ENCODE data around the gene TAPT1. TPM values are rescaled to one million over a fixed set of nuclear protein-coding genes. Genes with fewer than 3 reads are reported as not detected.

TAPT1 gene
- total and polyA plus RNA-seq, 2 experiments from 2014 or later: 3.6 to 9.9 TPM

- Histone ChIP-seq H3K27ac (ENCODE audit: low read depth) (no peak overlapping the region), H3K9me2 (ENCODE audit: insufficient read depth) (0 out of 2 replicates have a peak, but pooled peaks cover 8% of the 10 kb centered on the region), H2AFZ (no peak overlapping the region), H3K4me3 (no peak overlapping the region), H3K4me2 (no peak overlapping the region), H4K20me1 (replicated peaks; ENCODE audit: insufficient read depth) (no peaks in the 10 kb centered on the region), H3F3A (replicated peaks; ENCODE audit: low read depth) (no peaks in the 10 kb centered on the region), H3K79me2 (replicated peaks; ENCODE audit: insufficient read depth) (no peaks in the 10 kb centered on the region), H3K36me3 (ENCODE audit: insufficient read depth) (peaks cover 4% of the 10 kb centered on the region; the same call in 1 of the 2 replicates), H3K4me1 (ENCODE audit: insufficient read depth) (no peaks in the 10 kb centered on the region), H3K27me3 (ENCODE audit: insufficient read depth) (no peaks in the 10 kb centered on the region)
- H3K4me3 Mint-ChIP-seq: no peak overlapping the region
- no peaks in the 10 kb centered on the region for H3K4me1 Mint-ChIP-seq
- peaks cover 10% of the 10 kb centered on the region; the same call in 2 of the 3 replicates for H3K36me3 Mint-ChIP-seq (ENCODE audit: low read depth)
- TF ChIP-seq REST (IDR thresholded peaks at IDR 0.05; ENCODE audit: unreplicated experiment): no peak
- no peak for TF ChIP-seq EZH2 (IDR thresholded peaks at IDR 0.05; ENCODE audit: low read depth, unreplicated experiment)
- TF ChIP-seq ZNF462 (CRISPR knock-in tag; IDR thresholded peaks at IDR 0.05): no peak
- no peak for TF ChIP-seq STAT1 (IDR thresholded peaks at IDR 0.05; ENCODE audit: unreplicated experiment)
- TF ChIP-seq EZH2phosphoT487 (IDR thresholded peaks at IDR 0.05; ENCODE audit: unreplicated experiment): no peak
- TF ChIP-seq CTCF (conservative IDR thresholded peaks at IDR 0.05; ENCODE audit: low read depth in 2 of 2): no peak
- no peak for TF ChIP-seq ZNF114 (CRISPR knock-in tag; IDR thresholded peaks at IDR 0.05)
- TF ChIP-seq CREB1 (CRISPR knock-in tag; IDR thresholded peaks at IDR 0.05; ENCODE audit: low read depth): no peak
- TF ChIP-seq POLR2AphosphoS5 (IDR thresholded peaks at IDR 0.05; ENCODE audit: low read depth): no peak
- no peak for TF ChIP-seq ZNF331 (CRISPR knock-in tag; IDR thresholded peaks at IDR 0.05; ENCODE audit: low read depth)
- no peak for TF ChIP-seq ETS1 (IDR thresholded peaks at IDR 0.05)
- no peak for TF ChIP-seq NANOG (IDR thresholded peaks at IDR 0.05; ENCODE audit: borderline replicate concordance)
- no peak for TF ChIP-seq JUNB (IDR thresholded peaks at IDR 0.05; ENCODE audit: unreplicated experiment)
- DNase-seq (ENCODE audit: low spot score) (no peak), ATAC-seq (no peak)
- H3K27ac Mint-ChIP-seq: no peak overlapping the region
- peaks cover 5% of the 10 kb centered on the region for H3K27me3 Mint-ChIP-seq (ENCODE audit: insufficient read depth, low read depth, poor library complexity)
- H3K9me3 Mint-ChIP-seq: peaks cover 22% of the 10 kb centered on the region
These were observed 85.4 kb downstream of the TAPT1 start for GRCh38 chr4:16140879-16141249.

All from GM23338 (cell line).